GM12878 (cell line): ENCODE results near the gene KNTC1. TPM values are rescaled to one million over a fixed set of nuclear protein-coding genes. Genes with fewer than 3 reads are reported as not detected.

Experiments
- IKZF2 ChIP-seq, 2 experiments: fragments of 450-650 bp; IDR thresholded peaks; 2 replicates each; pipeline ENCODE4 v1.6.1; 2017; ENCODE audit warnings: mild to moderate bottlenecking in 2 of 2, moderate library complexity in 2 of 2
- RB1 ChIP-seq: fragments of 450-650 bp; formaldehyde crosslinking; IDR thresholded peaks from 2 replicates; pipeline ENCODE4 v1.6.1; 2017; ENCODE audit warnings: mild to moderate bottlenecking, borderline replicate concordance
- REST ChIP-seq: IDR thresholded peaks from 2 replicates; pipeline ENCODE4 v1.6.1; 2012; ENCODE audit warnings: mild to moderate bottlenecking, low read depth, low read length
- SPI1 ChIP-seq: IDR thresholded peaks from 2 replicates; pipeline ENCODE4 v1.6.1; 2011; ENCODE audit warnings: low read depth, mild to moderate bottlenecking, low read length, moderate library complexity, borderline replicate concordance; ENCODE audit not compliant: insufficient read depth
- ZBTB40 ChIP-seq: fragments of 450-650 bp; IDR thresholded peaks from 2 replicates; pipeline ENCODE4 v1.6.1; 2016; ENCODE audit warnings: mild to moderate bottlenecking, moderate library complexity, borderline replicate concordance
- ZZZ3 ChIP-seq: IDR thresholded peaks from 2 replicates; pipeline ENCODE4 v1.6.1; 2011; ENCODE audit warnings: low read depth; ENCODE audit not compliant: control insufficient read depth, insufficient read length
- polyA plus RNA-seq, 11 experiments: library from polyadenylated mRNA; depleted of rRNA in 4 of 11; unstranded in 6 of 11; stranded (reverse) in 5 of 11; fragments of >200 nt; fragmentation: Nextera tagmentation in 4 of 11; fragmentation: Illumina TruSeq in 1 of 11; extraction: Ambion mirVana in 4 of 11; extraction: Trizol in 1 of 11; gene quantifications; 1 replicate in 1 of 11; 2 replicates in 10 of 11; pipeline versions ENCODE4 v1.2.1 to v1.2.3, GENCODE V29; 2011 to 2016; ENCODE audit warnings: inconsistent platforms in 2 of 11, missing spikeins in 2 of 11, low read depth in 1 of 11
- total RNA-seq, 4 experiments: library from RNA; depleted of rRNA in 3 of 4; stranded (reverse); fragments of >200 nt in 3 of 4; fragmentation: Illumina TruSeq in 1 of 4; extraction: Trizol in 1 of 4; gene quantifications; 2 replicates each; pipeline versions ENCODE4 v1.2.1 to v1.2.3, GENCODE V29; 2013 to 2021

The KNTC1 gene
- total and polyA plus RNA-seq, 10 of the 15 experiments (the other 5 are each of a cell fraction or from before 2014, with no cell fraction given), result 37.2 to 118 (median 76.3) TPM

- TF ChIP-seq ZBTB40, result no peak
- TF ChIP-seq SPI1, result no peak
- TF ChIP-seq RB1, result no peak
- no peak for TF ChIP-seq REST
- TF ChIP-seq ZZZ3, result no peak
- TF ChIP-seq IKZF2 (IDR thresholded peaks at IDR 0.05), result no peak
Observed at GRCh38 chr12:122593910-122594309, 66.9 kb downstream of the KNTC1 start (continued).
